Mesenchymal stem cell (in vitro differentiated cells and primary cell): ENCODE data around the gene ZBTB48. TPM values are rescaled to one million over a fixed set of nuclear protein-coding genes. Genes with fewer than 3 reads are reported as not detected.
A peak's percentile ranks its signal among the peaks of the same experiment; 100 is the strongest.

ENCODE experiments used
- DNase-seq: peaks from one replicate; pipeline ENCODE4 v3.0.0-alpha.2; 2013
- H2AFZ ChIP-seq: one replicate; pipeline ENCODE4 v1.6.1; 2013; ENCODE audit warnings: low read depth, mild to moderate bottlenecking, control low read depth, inconsistent platforms, low read length, moderate library complexity
- H2AK5ac ChIP-seq: 2 replicates; pipeline ENCODE4 v1.6.1; 2013; ENCODE audit warnings: low read length, moderate library complexity, mild to moderate bottlenecking, inconsistent platforms; ENCODE audit not compliant: severe bottlenecking
- H2BK120ac ChIP-seq: one replicate; pipeline ENCODE4 v1.6.1; 2013; ENCODE audit warnings: low read depth, mild to moderate bottlenecking, inconsistent platforms, low read length, moderate library complexity
- H2BK12ac ChIP-seq, 2 experiments: one replicate each; pipeline ENCODE4 v1.6.1; 2013; ENCODE audit warnings: inconsistent platforms in 2 of 2, low read length in 2 of 2, mild to moderate bottlenecking in 2 of 2, moderate library complexity in 2 of 2, control low read depth in 1 of 2
- H2BK15ac ChIP-seq: one replicate; pipeline ENCODE4 v1.6.1; 2013; ENCODE audit warnings: mild to moderate bottlenecking, low read depth, inconsistent platforms; ENCODE audit not compliant: poor library complexity, severe bottlenecking
- H2BK5ac ChIP-seq: 2 replicates; pipeline ENCODE4 v1.6.1; 2013; ENCODE audit warnings: low read depth, mild to moderate bottlenecking, low read length, control low read depth, inconsistent platforms; ENCODE audit not compliant: poor library complexity, severe bottlenecking
- H3K14ac ChIP-seq, 2 experiments: one replicate each; pipeline ENCODE4 v1.6.1; 2013; ENCODE audit warnings: inconsistent platforms in 2 of 2, low read length in 2 of 2, control low read depth in 1 of 2, mild to moderate bottlenecking in 1 of 2, moderate library complexity in 1 of 2
- H3K18ac ChIP-seq, 2 experiments: one replicate each; pipeline ENCODE4 v1.6.1; 2013; ENCODE audit warnings: inconsistent platforms in 2 of 2, low read length in 2 of 2, control low read depth in 1 of 2, low read depth in 1 of 2, mild to moderate bottlenecking in 1 of 2
- H3K23ac ChIP-seq, 2 experiments: one replicate each; pipeline ENCODE4 v1.6.1; 2013; ENCODE audit warnings: inconsistent platforms in 2 of 2, low read length in 2 of 2, mild to moderate bottlenecking in 2 of 2, moderate library complexity in 2 of 2, control low read depth in 1 of 2
- H3K27ac ChIP-seq: 2 replicates; pipeline ENCODE4 v1.5.1; 2013; ENCODE audit warnings: mild to moderate bottlenecking, moderate library complexity, low read length, control low read depth, inconsistent platforms; ENCODE audit not compliant: poor library complexity, severe bottlenecking
- H3K27me3 ChIP-seq, 2 experiments: 2 replicates each; pipeline versions ENCODE4 v1.6.1 to v1.7.0; 2013; ENCODE audit warnings: low read length in 2 of 2, mild to moderate bottlenecking in 2 of 2, moderate library complexity in 2 of 2, control low read depth in 1 of 2, inconsistent platforms in 1 of 2; ENCODE audit not compliant: control insufficient read depth in 1 of 2, insufficient read depth in 1 of 2
- H3K36me3 ChIP-seq, 2 experiments: 2 replicates each; pipeline versions ENCODE4 v1.6.1 to v1.7.0; 2013; ENCODE audit warnings: low read length in 2 of 2, control low read depth in 1 of 2, inconsistent platforms in 1 of 2, low read depth in 1 of 2, mild to moderate bottlenecking in 1 of 2; ENCODE audit not compliant: insufficient read depth in 2 of 2, control insufficient read depth in 1 of 2
- H3K4ac ChIP-seq, 2 experiments: one replicate each; pipeline ENCODE4 v1.6.1; 2013; ENCODE audit warnings: inconsistent platforms in 2 of 2, low read length in 2 of 2, mild to moderate bottlenecking in 2 of 2, moderate library complexity in 2 of 2, control low read depth in 1 of 2, low read depth in 1 of 2
- H3K4me1 ChIP-seq: 2 replicates; pipeline ENCODE4 v1.6.1; 2013; ENCODE audit warnings: low read depth, low read length, control low read depth; ENCODE audit not compliant: control insufficient read depth, insufficient read depth
- H3K4me2 ChIP-seq: 2 replicates; pipeline ENCODE4 v1.6.1; 2013; ENCODE audit warnings: low read length, mild to moderate bottlenecking, inconsistent platforms; ENCODE audit not compliant: poor library complexity, severe bottlenecking
- H3K4me3 ChIP-seq, 2 experiments: 2 replicates each; pipeline versions ENCODE4 v1.5.1 to v1.7.0; 2013; ENCODE audit warnings: low read length in 2 of 2, mild to moderate bottlenecking in 2 of 2, control low read depth in 1 of 2, low read depth in 1 of 2; ENCODE audit not compliant: insufficient read depth in 1 of 2
- H3K79me1 ChIP-seq: replicated peaks from 2 replicates; pipeline ENCODE4 v1.6.1; 2013; ENCODE audit warnings: mild to moderate bottlenecking, control low read depth, low read length, inconsistent platforms; ENCODE audit not compliant: poor library complexity, severe bottlenecking
- H3K9ac ChIP-seq: 2 replicates; pipeline ENCODE4 v1.7.0; 2013; ENCODE audit warnings: mild to moderate bottlenecking, low read length, moderate library complexity
- H3K9me3 ChIP-seq: 2 replicates; pipeline ENCODE4 v1.7.0; 2013; ENCODE audit warnings: mild to moderate bottlenecking, low read length; ENCODE audit not compliant: control insufficient read depth
- H4K8ac ChIP-seq: one replicate; pipeline ENCODE4 v1.6.1; 2013; ENCODE audit warnings: inconsistent platforms, mild to moderate bottlenecking, low read length, moderate library complexity
- H4K91ac ChIP-seq: one replicate; pipeline ENCODE4 v1.6.1; 2013; ENCODE audit warnings: mild to moderate bottlenecking, low read length, inconsistent platforms
- WGBS: methylation state at CpG from one replicate; pipeline ENCODE4 v1.1.7; 2013; ENCODE audit warnings: mixed read lengths; 5-methylcytosine and 5-hydroxymethylcytosine counted together
- polyA plus RNA-seq, 2 experiments: library from polyadenylated mRNA; stranded (reverse); fragments of 200-250 nt; gene quantifications; one replicate each; pipeline ENCODE4 v1.2.3, GENCODE V29; 2013

ZBTB48 gene
- polyA plus RNA-seq (2013, experiment 1 of 2): 12.8 TPM
- 11.6 TPM for polyA plus RNA-seq (2013, experiment 2 of 2)

DNA sequence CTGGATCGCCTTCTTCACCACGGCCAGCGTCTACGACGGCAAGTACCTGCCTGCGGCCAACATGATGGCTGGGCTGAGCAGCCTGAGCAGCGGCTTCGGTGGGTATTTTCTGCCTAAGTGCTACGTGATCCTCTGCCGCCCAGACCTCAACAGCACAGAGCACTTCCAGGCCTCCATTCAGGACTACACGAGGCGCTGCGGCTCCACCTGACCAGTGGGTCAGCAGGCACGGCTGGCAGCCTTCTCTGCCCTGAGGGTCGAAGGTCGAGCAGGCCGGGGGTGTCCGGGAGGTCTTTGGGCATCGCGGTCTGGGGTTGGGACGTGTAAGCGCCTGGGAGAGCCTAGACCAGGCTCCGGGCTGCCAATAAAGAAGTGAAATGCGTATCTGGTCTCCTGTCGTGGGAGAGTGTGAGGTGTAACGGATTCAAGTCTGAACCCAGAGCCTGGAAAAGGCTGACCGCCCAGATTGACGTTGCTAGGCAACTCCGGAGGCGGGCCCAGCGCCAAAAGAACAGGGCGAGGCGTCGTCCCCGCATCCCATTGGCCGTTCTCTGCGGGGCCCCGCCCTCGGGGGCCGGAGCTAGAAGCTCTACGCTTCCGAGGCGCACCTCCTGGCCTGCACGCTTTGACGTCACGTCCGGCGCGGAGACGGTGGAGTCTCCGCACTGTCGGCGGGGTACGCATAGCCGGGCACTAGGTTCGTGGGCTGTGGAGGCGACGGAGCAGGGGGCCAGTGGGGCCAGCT, at the start of gene ZBTB48:
Gene ZBTB48 (plus strand): TSS at position 621 of the 745 bp plus-strand sequence. CDS start 616 bp downstream, outside the sequence.
- H3K14ac ChIP-seq: peak within 1 kb of the TSS in 1 of 2 experiments; percentile 91
- H3K9me3 ChIP-seq: no peaks in the 10 kb centered on the region
- H2BK5ac ChIP-seq: peak within 1 kb of the TSS; percentile 32
- H2AFZ ChIP-seq: peak within 1 kb of the TSS; percentile 96
- H3K79me1 ChIP-seq: peaks cover 23% of the 10 kb centered on the region
- peaks cover 27% of the 10 kb centered on the region for H3K4me1 ChIP-seq
- H3K4me2 ChIP-seq: peak within 1 kb of the TSS; percentile 79
- H4K8ac ChIP-seq: peak within 1 kb of the TSS; percentile 94
- peak; percentile 98 for DNase-seq
- H4K91ac ChIP-seq: peak within 1 kb of the TSS; percentile 91
- H3K4me3 ChIP-seq: peak within 1 kb of the TSS; percentile 86 to 99
- peak within 1 kb of the TSS; percentile 93 for H3K9ac ChIP-seq
- H3K27ac ChIP-seq: no peak within 1 kb of the TSS
- WGBS: 24% methylated on average over 51 of the region's 58 CpGs
- H3K18ac ChIP-seq: peak within 1 kb of the TSS; percentile 81 to 95
- H2BK15ac ChIP-seq: peak within 1 kb of the TSS; percentile 74
- H3K4ac ChIP-seq: peak within 1 kb of the TSS; percentile 27 to 88
- H2BK12ac ChIP-seq: peak within 1 kb of the TSS in 1 of 2 experiments; percentile 3
- H2AK5ac ChIP-seq: peak within 1 kb of the TSS; percentile 24
- H3K23ac ChIP-seq: peak within 1 kb of the TSS; percentile 1 to 94
- H2BK120ac ChIP-seq: no peak within 1 kb of the TSS
- H3K27me3 ChIP-seq: no peaks in the 10 kb centered on the region
- H3K36me3 ChIP-seq: no peaks in the 10 kb centered on the region

DNA sequence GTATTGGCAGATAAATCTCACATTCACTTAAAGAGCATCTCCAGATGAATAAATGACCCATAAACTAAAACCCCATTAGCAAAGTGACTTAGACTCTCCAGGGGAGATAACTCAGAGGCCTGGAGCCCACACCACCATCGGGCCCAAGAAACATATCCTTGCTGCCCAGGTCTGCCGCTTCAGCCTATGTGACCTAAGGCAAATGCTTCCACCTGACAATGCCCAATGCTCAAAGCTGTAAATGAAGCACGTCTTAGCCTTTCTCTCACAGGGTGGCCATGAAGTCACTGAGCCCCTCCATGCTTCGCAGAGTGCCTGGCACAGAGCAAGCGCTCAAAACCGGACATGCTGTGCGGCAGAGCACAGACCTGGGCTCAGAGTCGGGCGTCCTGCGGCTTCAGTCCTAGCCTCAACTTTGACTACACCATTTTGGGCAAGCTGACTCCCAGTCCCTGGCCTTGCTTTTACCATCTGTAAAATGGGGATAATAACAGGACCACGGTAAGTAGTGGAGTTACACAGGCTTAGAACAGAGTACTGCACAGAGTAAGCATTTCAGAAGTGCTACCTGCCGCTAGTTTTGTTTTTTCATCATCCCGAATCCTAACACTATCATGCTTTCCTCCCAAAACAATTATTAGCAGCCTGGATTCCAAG, 49.2 kb upstream of the ZBTB48 start:
- H3K18ac ChIP-seq: no peak overlapping the region
- H3K27ac ChIP-seq: no peak overlapping the region
- H3K4me3 ChIP-seq: no peak overlapping the region
- no peak overlapping the region for H3K23ac ChIP-seq
- H3K36me3 ChIP-seq: peaks cover 60 to 76% of the 10 kb centered on the region in 2 experiments
- no peak overlapping the region for H2BK12ac ChIP-seq
- H3K79me1 ChIP-seq: peaks cover 25% of the 10 kb centered on the region
- H3K9ac ChIP-seq: no peak overlapping the region
- WGBS: 99% methylated on average over 12 of the region's 13 CpGs
- no peak overlapping the region for H4K8ac ChIP-seq
- H2BK15ac ChIP-seq: no peak overlapping the region
- no peak overlapping the region for H2AK5ac ChIP-seq
- no peak overlapping the region for H3K4me2 ChIP-seq
- no peak overlapping the region for H3K14ac ChIP-seq
- no peak overlapping the region for H2AFZ ChIP-seq
- H3K4ac ChIP-seq: no peak overlapping the region
- no peak for DNase-seq
- H3K4me1 ChIP-seq: peaks cover 2% of the 10 kb centered on the region
- H3K27me3 ChIP-seq: no peaks in the 10 kb centered on the region
- H2BK120ac ChIP-seq: no peak overlapping the region
- no peak overlapping the region for H2BK5ac ChIP-seq
- no peak overlapping the region for H4K91ac ChIP-seq
- H3K9me3 ChIP-seq: no peaks in the 10 kb centered on the region

DNA sequence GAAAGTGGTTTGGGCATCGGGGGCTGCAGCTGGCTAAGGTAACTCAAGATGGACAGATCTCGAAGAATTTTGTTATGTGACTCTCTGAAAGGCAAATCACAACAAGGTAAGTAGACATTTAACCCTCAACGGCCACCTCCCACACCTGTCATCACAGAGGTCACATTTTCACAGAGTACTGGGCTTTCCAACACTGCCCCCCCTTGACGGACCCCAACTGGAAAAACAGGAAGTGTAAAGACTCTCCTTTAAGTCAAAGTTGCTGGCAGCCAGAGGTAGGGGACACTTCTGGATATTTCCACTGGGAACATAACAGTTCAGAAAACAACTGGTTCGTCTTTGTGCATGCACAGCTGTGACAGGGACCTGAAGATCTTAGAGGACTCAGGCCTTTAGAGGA, 47.8 kb upstream of the ZBTB48 start:
- H3K14ac ChIP-seq: no peak overlapping the region
- no peaks in the 10 kb centered on the region for H3K27me3 ChIP-seq
- H2BK120ac ChIP-seq: no peak overlapping the region
- no peak overlapping the region for H3K4me2 ChIP-seq
- no peak overlapping the region for H4K8ac ChIP-seq
- H3K23ac ChIP-seq: no peak overlapping the region
- no peak overlapping the region for H2BK5ac ChIP-seq
- H3K9me3 ChIP-seq: no peaks in the 10 kb centered on the region
- no peak overlapping the region for H3K9ac ChIP-seq
- DNase-seq: no peak
- no peak overlapping the region for H2BK15ac ChIP-seq
- H4K91ac ChIP-seq: no peak overlapping the region
- no peak overlapping the region for H2AK5ac ChIP-seq
- no peak overlapping the region for H2BK12ac ChIP-seq
- H3K27ac ChIP-seq: no peak overlapping the region
- H2AFZ ChIP-seq: no peak overlapping the region
- no peak overlapping the region for H3K4me3 ChIP-seq
- H3K4me1 ChIP-seq: peaks cover 2% of the 10 kb centered on the region
- H3K36me3 ChIP-seq: peaks cover 52 to 72% of the 10 kb centered on the region in 2 experiments
- 90% methylated on average over 5 of the region's 5 CpGs for WGBS
- H3K18ac ChIP-seq: no peak overlapping the region
- H3K79me1 ChIP-seq: peaks cover 23% of the 10 kb centered on the region
- no peak overlapping the region for H3K4ac ChIP-seq

DNA sequence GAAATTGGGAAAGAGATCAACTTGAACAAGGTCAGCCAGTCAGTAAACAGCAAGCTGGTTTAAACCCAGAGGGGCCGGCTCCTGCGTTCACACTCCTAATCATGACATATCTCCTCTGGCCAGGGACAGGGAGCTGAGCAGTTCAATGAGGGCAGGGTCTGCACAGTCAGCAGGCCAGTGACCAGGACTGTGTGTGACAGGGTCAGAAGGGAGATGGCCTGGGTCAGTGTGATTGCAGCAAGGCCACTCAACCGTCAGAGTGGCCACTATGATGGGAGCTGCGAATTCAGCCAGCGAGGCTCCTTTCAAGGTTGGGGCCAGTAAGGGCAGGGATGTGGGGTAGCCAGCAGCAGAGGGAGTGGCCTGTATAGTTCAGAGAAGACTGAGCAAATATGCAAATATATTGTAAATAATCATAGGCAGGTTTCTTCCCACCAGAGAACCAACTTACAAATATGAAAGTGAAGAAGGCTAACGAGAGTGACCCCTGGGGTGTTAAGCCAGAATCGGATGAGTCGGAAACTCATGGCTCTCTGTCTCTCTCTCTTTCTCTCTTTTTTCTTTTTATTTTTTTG, 45.5 kb upstream of the ZBTB48 start:
- Histone ChIP-seq H3K9me3 (no peaks in the 10 kb centered on the region), H3K27ac (no peak overlapping the region), H3K14ac (no peak overlapping the region), H3K36me3 (peaks cover 37 to 58% of the 10 kb centered on the region in 2 experiments), H3K4ac (no peak overlapping the region), H3K4me2 (no peak overlapping the region), H4K8ac (no peak overlapping the region), H2AFZ (no peak overlapping the region), H3K23ac (no peak overlapping the region), H3K27me3 (no peaks in the 10 kb centered on the region), H3K18ac (no peak overlapping the region), H2BK12ac (no peak overlapping the region), H3K4me1 (peaks cover 3% of the 10 kb centered on the region), H3K9ac (no peak overlapping the region), H3K4me3 (no peak overlapping the region), H2AK5ac (no peak overlapping the region), H2BK15ac (no peak overlapping the region), H2BK120ac (no peak overlapping the region), H2BK5ac (no peak overlapping the region), H4K91ac (no peak overlapping the region), H3K79me1 (peaks cover 14% of the 10 kb centered on the region)
- no peak for DNase-seq
- WGBS: 98% methylated on average over 8 of the region's 8 CpGs
